Transverse colon (tissue), 4 donors: ENCODE measurements around the gene MARCO.

Experiments
- CTCF ChIP-seq, 5 experiments: fragments of 200-600 bp in 3 of 5; fragments of 450-650 bp in 2 of 5; sonication (generic) in 3 of 5; IDR thresholded peaks; 1 replicate in 2 of 5; 2 replicates in 3 of 5; pipeline ENCODE4 v1.5.1; 2016 to 2017; ENCODE audit warnings: antibody characterized with exemption in 5 of 5, inconsistent platforms in 3 of 5, mild to moderate bottlenecking in 2 of 5, moderate library complexity in 1 of 5
- EP300 ChIP-seq: sonication (generic); formaldehyde crosslinking; IDR thresholded peaks from one replicate; pipeline ENCODE4 v1.6.1; 2017; ENCODE audit warnings: antibody characterized with exemption, low read depth
- POLR2A ChIP-seq: fragments of 450-650 bp; IDR thresholded peaks from one replicate; pipeline ENCODE4 v1.6.1; 2016; ENCODE audit warnings: antibody characterized with exemption, mild to moderate bottlenecking, moderate library complexity
- POLR2AphosphoS5 ChIP-seq, 3 donors: sonication (generic); formaldehyde crosslinking; IDR thresholded peaks; one replicate each; pipeline ENCODE4 v1.6.1; 2016; ENCODE audit warnings: antibody characterized with exemption in 3 of 3

GRCh38 chr2:118943286-118943685, 1.3 kb downstream of the MARCO start:
- TF ChIP-seq CTCF (IDR thresholded peaks at IDR 0.05) (no peak), POLR2A (no peak), EP300 (no peak), POLR2AphosphoS5 (IDR thresholded peaks at IDR 0.05) (no peak)
